ENCODE results near the gene RNF141. TPM values are rescaled to one million over a fixed set of nuclear protein-coding genes. Genes with fewer than 3 reads are reported as not detected.

RNF141 gene
- total RNA-seq, 1 donor from 2014 or later, result 35.9 TPM

DNA sequence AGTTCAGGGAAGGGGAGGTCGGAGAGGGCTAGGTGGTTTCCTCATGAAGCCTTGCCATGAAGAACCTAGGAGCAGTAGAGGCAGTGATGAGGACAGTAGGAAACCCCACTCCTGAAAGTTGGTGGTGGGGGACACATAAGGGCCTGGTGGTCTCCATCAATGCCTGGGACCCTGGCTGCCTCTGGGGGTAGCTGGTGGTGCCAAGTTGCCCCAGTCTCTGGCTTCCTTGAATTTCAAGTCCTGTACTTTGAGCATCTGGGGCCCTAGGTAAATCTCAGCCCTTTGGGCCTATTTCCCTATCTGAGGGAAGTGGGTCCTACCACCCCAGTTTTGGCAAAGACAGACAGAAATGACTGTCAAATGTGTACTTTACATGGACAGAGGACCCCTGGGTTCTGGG, 57.8 kb downstream of the RNF141 start:
- H3K9me3 Mint-ChIP-seq (ENCODE audit: low read depth), result no peaks in the 10 kb centered on the region
- no peak overlapping the region for H3K27ac Mint-ChIP-seq (ENCODE audit: unreplicated experiment)
- TF ChIP-seq CTCF (IDR thresholded peaks at IDR 0.05), result no peak
- H3K4me3 Mint-ChIP-seq (ENCODE audit: unreplicated experiment), result no peak overlapping the region
- H3K27me3 Mint-ChIP-seq (ENCODE audit: low read depth), result no peaks in the 10 kb centered on the region
- H3K4me1 Mint-ChIP-seq (ENCODE audit: low read depth), result no peaks in the 10 kb centered on the region
- H3K36me3 Mint-ChIP-seq (ENCODE audit: low read depth), result no peaks in the 10 kb centered on the region
- no peak for DNase-seq (ENCODE audit: low spot score)

DNA sequence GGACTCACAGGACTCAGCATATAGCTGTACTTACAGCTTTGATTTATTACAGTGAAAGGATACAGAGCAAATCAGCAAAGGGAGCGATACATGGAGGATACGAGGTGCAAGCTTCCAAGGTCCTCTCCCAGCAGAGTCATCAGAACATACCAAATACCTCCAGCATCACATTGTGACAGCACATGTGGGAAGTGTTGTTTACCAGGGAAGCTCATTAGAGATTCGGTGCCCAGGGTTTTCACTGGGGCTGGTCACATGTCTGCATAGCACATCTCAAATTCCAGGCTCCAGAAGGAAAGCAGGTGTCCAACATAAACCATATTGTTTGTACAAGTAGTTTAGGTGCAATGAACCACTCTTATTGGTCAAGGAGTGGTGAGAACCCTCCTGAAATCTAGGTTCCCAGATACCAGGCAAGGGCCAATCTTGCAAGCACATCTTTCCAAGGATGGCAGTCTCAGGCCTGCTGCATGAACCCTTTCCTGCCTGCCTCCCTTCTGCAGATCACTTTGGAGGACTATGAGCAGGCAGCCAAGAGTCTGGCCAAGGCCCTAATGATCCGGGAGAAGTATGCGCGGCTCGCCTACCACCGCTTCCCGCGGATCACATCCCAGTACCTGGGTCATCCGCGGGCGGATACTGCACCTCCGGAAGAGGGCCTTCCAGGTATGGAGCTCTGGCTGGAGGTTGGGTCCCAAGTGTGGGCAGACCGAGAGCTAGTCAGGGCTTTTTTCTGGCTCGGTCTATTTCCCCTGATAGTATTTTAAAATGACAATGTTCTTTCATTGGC, 59.2 kb downstream of the RNF141 start:
- no peaks in the 10 kb centered on the region for H3K27me3 Mint-ChIP-seq (ENCODE audit: low read depth)
- no peaks in the 10 kb centered on the region for H3K9me3 Mint-ChIP-seq (ENCODE audit: low read depth)
- no peaks in the 10 kb centered on the region for H3K36me3 Mint-ChIP-seq (ENCODE audit: low read depth)
- DNase-seq (ENCODE audit: low spot score), result no peak
- H3K4me3 Mint-ChIP-seq (ENCODE audit: unreplicated experiment), result no peak overlapping the region
- no peak overlapping the region for H3K27ac Mint-ChIP-seq (ENCODE audit: unreplicated experiment)
- no peak for TF ChIP-seq CTCF (IDR thresholded peaks at IDR 0.05)
- no peaks in the 10 kb centered on the region for H3K4me1 Mint-ChIP-seq (ENCODE audit: low read depth)

GRCh38 chr11:10480760-10481159, 60.2 kb downstream of the RNF141 start:
- H3K4me3 Mint-ChIP-seq (ENCODE audit: unreplicated experiment), result no peak overlapping the region
- no peaks in the 10 kb centered on the region for H3K9me3 Mint-ChIP-seq (ENCODE audit: low read depth)

DNA sequence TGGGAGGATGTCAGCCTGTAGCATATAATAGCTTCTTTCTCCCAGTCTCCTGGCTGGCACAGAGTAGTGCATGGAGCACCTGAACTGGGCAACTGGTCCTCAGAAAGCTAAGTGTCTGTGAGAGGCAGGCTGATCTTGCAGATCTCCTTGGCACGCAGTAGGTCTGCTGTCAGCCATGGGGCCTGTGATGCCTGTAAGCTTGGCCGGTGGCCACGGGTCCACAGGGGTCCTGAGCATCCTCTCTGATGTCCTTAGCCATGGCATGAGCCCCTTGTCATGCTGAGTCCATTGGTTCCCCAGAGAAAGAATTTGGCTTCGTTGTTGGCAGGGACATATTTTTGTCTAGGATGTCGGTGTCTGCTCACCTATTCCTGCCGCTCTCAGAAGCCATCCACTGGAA, 61.0 kb downstream of the RNF141 start:
- no peak for TF ChIP-seq CTCF (IDR thresholded peaks at IDR 0.05)

More at GRCh38 chr11:10480760-10481159, 60.2 kb downstream of the RNF141 start:
- TF ChIP-seq CTCF (IDR thresholded peaks at IDR 0.05), result no peak
- no peak for DNase-seq (ENCODE audit: low spot score)
- Mint-ChIP-seq H3K27me3 (ENCODE audit: low read depth) (no peaks in the 10 kb centered on the region), H3K27ac (ENCODE audit: unreplicated experiment) (no peak overlapping the region), H3K36me3 (ENCODE audit: low read depth) (no peaks in the 10 kb centered on the region), H3K4me1 (ENCODE audit: low read depth) (no peaks in the 10 kb centered on the region)

DNA sequence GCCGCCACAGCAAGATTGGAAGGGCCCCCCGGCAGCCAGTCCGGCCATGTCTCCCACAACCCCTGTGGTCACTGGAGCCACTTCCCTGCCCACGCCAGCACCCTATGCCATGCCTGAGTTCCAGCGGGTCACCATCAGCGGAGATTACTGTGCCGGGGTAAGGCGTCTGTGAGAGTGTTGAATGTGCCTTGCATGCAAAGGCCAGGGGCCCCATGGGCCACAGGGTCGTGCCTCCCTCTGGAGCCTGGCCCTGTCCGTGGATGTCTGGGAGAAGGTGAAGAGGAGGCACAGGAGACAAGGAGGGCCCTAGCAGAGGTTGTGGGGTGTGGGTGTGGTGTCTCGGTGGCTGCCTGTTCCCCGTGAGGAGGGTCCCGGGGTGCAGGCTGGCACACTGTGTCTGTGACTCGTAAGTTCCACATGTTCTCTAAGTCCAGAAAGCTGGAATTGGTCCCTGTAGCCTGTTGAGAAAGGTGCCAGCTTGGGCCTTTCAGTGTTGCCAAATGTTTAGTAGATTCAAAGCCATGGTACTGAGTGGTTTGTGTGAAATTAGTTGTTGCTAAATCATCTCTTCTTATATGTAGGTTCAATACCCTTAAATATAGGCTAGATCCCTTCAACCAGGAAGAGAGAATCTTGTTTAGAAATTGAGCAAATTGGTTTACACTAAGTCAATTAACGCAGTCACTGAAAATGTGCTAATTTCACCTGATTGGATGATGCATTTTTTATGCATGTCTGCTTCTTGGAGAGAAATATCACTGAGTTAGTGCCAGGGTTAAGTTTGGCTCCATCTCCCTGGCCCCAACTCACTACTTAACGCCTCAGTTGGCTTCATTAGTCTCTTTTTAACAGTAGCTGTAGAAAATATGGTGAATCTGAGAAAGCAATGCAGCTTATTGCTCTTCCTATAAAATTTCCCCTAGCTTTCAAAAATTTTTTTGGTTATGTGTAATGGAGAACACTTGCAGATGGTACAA, 62.1 kb downstream of the RNF141 start:
- Mint-ChIP-seq H3K9me3 (ENCODE audit: low read depth) (no peaks in the 10 kb centered on the region), H3K4me3 (ENCODE audit: unreplicated experiment) (no peak overlapping the region), H3K4me1 (ENCODE audit: low read depth) (no peaks in the 10 kb centered on the region), H3K36me3 (ENCODE audit: low read depth) (no peaks in the 10 kb centered on the region), H3K27me3 (ENCODE audit: low read depth) (no peaks in the 10 kb centered on the region), H3K27ac (ENCODE audit: unreplicated experiment) (no peak overlapping the region)
- DNase-seq (ENCODE audit: low spot score), result peak; percentile 77
- TF ChIP-seq CTCF (IDR thresholded peaks at IDR 0.05), result no peak

More for the DNA sequence above, 61.0 kb downstream of the RNF141 start:
- Mint-ChIP-seq H3K4me3 (ENCODE audit: unreplicated experiment) (no peak overlapping the region), H3K27me3 (ENCODE audit: low read depth) (no peaks in the 10 kb centered on the region), H3K4me1 (ENCODE audit: low read depth) (no peaks in the 10 kb centered on the region), H3K36me3 (ENCODE audit: low read depth) (no peaks in the 10 kb centered on the region), H3K27ac (ENCODE audit: unreplicated experiment) (no peak overlapping the region), H3K9me3 (ENCODE audit: low read depth) (no peaks in the 10 kb centered on the region)
- DNase-seq (ENCODE audit: low spot score), result no peak

All from chondrocyte (in vitro differentiated cells).